Hepatocyte (in vitro differentiated cells): ENCODE measurements around the gene TSEN2.
"Not testable (repeated sequence)": the region's sequence is repeated elsewhere in the genome, so short reads cannot be mapped to it uniquely, and the experiment has no call there.

Experiments used
- EZH2 ChIP-seq: fragments of 200-600 bp; sonication (generic); IDR thresholded peaks from 2 replicates; pipeline ENCODE4 v1.6.1; 2016; ENCODE audit warnings: antibody characterized with exemption, mild to moderate bottlenecking, borderline replicate concordance
- EZH2phosphoT487 ChIP-seq: fragments of 200-600 bp; sonication (generic); IDR thresholded peaks from one replicate; pipeline ENCODE4 v1.6.1; 2018; ENCODE audit warnings: antibody characterized with exemption, mild to moderate bottlenecking, low read depth, moderate library complexity; ENCODE audit not compliant: unreplicated experiment, severe bottlenecking
- TF ChIP-seq, protein P1 (sequence below): fragments of 200-600 bp; sonication (generic); IDR thresholded peaks from 2 replicates; pipeline ENCODE4 v1.5.1; 2016; ENCODE audit warnings: antibody characterized with exemption, mild to moderate bottlenecking; ENCODE audit not compliant: poor library complexity

DNA sequence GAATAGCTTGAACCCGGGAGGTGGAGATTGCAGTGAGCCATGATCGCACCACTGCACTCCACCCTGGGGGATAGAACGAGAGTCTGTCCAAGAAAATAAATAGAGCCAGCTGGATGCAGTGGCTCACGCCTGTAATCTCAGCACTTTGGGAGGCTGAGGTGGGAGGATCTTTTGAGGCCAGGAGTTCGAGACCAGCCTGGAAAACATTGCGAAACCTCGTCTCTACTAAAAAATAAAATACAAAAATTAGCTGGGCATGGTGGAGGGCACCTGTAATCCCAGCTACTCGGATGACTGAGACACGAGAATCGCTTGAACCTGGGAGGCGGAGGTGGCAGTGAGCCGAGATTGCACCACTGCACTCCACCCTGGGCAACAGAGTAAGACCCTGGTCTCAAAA is 59.2 kb downstream of the TSEN2 start:
- not testable (repeated sequence) for TF ChIP-seq EZH2, EZH2phosphoT487
- TF ChIP-seq, protein P1, sequence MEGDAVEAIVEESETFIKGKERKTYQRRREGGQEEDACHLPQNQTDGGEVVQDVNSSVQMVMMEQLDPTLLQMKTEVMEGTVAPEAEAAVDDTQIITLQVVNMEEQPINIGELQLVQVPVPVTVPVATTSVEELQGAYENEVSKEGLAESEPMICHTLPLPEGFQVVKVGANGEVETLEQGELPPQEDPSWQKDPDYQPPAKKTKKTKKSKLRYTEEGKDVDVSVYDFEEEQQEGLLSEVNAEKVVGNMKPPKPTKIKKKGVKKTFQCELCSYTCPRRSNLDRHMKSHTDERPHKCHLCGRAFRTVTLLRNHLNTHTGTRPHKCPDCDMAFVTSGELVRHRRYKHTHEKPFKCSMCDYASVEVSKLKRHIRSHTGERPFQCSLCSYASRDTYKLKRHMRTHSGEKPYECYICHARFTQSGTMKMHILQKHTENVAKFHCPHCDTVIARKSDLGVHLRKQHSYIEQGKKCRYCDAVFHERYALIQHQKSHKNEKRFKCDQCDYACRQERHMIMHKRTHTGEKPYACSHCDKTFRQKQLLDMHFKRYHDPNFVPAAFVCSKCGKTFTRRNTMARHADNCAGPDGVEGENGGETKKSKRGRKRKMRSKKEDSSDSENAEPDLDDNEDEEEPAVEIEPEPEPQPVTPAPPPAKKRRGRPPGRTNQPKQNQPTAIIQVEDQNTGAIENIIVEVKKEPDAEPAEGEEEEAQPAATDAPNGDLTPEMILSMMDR, result not testable (repeated sequence)
